Activated T-cell treated with anti-CD3 and anti-CD28 coated beads for 48 hours (primary cell): Measurements from ENCODE around the gene SAA1.
"Not testable (repeated sequence)": the region's sequence is repeated elsewhere in the genome, so short reads cannot be mapped to it uniquely, and the experiment has no call there.

Experiments used
- DNase-seq: peaks from one replicate; pipeline ENCODE4 v3.0.0-alpha.2; 2020; ENCODE audit warnings: low read depth

The SAA1 gene

DNA sequence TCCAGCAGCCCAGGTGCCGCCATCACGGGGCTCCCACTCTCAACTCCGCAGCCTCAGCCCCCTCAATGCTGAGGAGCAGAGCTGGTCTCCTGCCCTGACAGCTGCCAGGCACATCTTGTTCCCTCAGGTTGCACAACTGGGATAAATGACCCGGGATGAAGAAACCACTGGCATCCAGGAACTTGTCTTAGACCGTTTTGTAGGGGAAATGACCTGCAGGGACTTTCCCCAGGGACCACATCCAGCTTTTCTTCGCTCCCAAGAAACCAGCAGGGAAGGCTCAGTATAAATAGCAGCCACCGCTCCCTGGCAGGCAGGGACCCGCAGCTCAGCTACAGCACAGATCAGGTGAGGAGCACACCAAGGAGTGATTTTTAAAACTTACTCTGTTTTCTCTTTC, at the start of gene SAA1:
TSS of gene SAA1 (plus strand) at position 316 of the 400 bp plus-strand sequence. CDS start 624 bp downstream, outside the sequence.
- no peak for DNase-seq

DNA sequence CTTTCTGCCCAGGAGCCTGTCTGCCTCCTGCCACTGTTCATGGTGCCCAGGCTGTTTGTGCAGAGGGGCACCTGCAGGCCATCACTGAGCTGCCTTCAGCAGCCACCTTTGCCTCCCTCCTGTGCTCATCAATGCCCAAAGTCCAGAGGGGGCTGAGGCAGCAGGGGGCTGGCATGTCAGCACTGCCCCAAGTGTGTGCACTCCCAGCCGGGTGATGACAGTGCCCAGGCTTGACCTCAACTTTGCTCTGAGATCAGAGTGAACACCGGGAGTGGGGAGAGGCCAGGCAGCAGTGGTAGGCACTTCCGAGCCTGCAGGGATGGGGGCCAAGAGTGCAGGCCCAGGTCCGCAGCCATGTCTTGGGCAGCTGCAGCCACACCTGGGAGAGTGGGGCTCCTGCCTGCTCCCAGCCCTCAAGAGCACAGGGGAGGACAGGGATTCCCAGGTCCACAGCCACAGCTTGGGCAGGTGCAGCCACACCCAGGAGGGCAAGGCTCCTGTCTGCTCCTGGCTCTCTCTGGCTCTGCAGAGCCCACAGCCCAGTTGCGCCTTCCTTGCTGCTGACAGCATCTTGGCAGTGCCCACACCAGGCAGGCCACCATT, 44.7 kb upstream of the SAA1 start:
- DNase-seq: no peak

DNA sequence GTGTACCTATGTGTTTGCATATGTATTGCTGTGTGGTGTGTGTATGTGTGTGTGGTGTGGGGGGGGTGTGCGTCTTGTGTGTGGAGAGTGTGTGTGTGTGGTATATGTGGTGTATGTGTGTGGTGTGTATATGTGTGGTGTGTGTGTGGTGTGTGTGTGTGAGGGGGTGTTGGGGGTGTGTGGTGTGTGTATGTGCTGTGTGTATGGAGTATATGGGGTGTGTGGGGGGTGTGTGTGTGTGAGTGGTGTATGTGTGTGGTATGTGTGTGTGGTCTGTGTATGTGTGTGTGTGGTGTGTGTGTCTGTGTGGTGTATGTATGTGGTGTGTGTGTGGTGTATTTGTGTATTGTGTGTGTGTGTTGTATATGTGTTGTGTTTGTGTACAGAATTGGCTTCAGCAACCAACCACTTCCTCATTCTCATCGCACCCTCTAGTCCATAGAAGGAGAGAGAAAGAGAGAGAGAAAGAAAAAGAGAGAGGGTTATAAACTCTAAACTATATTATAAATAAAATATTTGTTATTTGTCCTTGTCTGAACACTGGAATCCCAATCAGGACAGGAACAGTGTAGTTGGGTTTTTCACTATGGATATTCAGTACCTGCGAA, 43.1 kb upstream of the SAA1 start:
- no peak for DNase-seq

GRCh38 chr11:18223591-18224387, 42.3 kb upstream of the SAA1 start:
- DNase-seq: no peak

DNA sequence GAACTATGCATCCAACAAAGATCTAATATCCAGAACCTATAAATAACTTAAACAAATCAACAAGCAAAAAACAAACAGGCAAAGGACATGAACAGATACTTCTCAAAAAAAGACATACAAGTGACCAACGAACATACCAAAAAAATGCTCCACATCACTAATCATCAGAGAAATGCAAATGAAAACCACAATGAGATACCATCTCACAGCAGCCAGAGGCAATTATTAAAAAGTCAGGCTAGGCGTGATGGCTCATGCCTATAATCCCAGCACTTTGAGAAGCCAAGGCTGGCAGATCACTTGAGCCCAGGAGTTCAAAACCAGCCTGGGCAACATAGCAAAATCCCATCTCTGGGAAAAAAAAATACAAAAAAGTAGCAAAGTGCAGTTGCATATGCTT, 40.2 kb upstream of the SAA1 start:
- no peak for DNase-seq

- no peak for DNase-seq
Measured at GRCh38 chr11:18229501-18229900, 36.6 kb upstream of the SAA1 start.

- DNase-seq: no peak
Measured at GRCh38 chr11:18230859-18231258, 35.2 kb upstream of the SAA1 start.

GRCh38 chr11:18233912-18234311, 32.2 kb upstream of the SAA1 start:
- DNase-seq: no peak

DNA sequence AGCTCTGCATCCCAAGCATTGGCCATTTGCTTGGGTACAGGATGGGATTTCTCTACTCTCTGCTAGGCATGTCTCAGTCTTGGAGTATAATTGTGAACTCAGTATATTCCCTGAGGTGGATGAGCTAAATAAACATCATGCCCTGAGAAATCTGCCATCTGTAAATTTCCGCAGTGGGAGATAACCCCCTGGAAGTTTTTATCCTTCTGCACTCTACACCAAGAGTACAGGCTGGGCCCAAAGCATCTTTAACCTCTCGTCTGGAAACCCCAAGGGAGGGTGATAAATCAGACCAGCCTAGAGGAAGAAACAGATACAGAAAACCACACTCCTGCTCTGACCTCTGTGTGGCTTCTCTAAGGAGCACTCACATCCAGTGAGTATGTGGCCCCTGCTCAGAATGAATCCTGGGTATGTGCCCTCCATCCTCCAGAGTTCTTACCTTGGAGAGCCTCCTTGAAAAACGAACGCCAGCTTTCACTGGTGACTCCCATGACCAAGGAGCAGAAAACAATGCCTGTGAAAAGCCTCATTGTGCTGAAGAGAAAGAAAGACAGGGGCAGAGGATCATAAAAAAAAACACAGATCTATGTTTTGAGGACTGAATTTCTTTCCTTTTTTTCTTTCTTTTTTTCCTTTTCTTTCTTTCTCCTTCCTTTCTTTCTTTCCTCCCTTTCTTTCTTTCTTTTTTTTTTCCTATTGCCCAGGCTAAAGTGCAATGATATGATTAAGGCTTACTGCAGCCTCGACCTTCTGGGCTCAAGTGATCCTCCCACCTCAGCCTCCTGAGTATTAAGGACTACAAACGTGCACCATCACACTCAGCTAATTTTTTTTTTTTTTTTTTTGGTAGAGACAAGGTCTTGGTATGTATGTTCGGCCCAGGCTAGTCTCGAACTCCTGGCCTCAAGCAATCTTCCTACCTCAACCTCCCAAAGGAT, 30.4 kb upstream of the SAA1 start:
- no peak for DNase-seq

GRCh38 chr11:18236664-18237356, 29.3 kb upstream of the SAA1 start, which contains the start of gene SAA4:
TSS of gene SAA4 (minus strand) at chr11:18236802. CDS start at chr11:18235926, 876 bp downstream.
- no peak for DNase-seq

- no peak for DNase-seq
Measured at GRCh38 chr11:18239655-18240054, 26.4 kb upstream of the SAA1 start.

- DNase-seq: peak; percentile 29
Measured at GRCh38 chr11:18243783-18244362, 22.2 kb upstream of the SAA1 start.

- no peak for DNase-seq
Measured at GRCh38 chr11:18245396-18245795, 20.7 kb upstream of the SAA1 start.

DNA sequence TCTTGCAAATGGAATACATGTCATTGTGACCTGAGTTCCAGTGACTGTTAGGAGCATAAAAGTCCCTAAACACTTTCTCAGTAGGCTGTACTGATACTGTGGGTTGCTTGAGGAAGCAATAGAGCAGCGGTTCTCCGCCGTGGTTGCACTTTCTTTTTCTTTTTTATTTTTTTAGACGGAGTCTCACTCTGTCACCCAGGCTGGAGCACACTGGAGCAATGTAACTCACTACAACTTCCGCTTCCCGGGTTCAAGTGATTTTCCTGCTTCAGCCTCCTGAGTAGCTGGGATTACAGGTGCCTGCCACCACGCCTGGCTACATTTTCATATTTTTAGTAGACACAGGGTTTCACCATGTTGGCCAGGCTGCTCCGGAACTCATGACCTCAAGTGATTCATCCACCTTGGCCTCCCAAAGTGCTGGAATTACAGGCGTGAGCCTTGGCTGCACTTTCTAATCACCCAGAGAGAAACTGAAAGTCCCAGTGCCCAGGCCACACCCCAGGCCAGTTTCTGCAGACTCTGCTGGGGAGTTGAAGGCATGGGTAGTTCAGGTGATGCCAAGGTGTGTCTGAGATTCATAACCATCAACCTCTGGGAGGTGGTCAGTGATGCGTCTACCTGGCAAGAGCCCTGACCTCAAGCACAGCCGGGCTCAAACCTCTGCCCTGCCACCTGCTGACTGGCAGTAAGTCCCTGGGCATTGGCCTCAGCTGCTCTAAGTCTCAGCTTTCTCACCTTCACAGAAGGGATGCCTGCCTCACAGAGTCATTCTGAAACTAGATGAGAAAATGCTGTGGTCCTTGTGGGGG, 19.5 kb upstream of the SAA1 start:
- peak; percentile 10 for DNase-seq

DNA sequence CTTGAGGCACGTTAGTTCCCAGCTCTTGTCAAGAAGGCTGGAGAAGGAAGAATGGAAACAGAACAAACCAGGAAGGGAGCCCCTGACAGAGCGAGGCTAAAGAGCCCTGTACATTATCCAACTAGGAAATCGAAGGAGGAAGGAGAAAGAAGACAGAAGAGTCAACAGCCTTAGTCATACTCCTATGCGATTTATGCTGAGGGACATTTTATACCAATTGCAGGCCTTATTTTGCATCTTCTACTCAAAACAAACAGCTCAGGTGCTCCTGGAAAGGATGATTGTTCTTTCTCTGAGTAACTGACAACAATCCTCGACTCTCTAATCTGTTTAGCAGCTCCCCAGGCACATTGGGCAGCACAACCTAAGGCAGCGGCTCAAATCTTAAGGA, 18.9 kb upstream of the SAA1 start:
- DNase-seq: not testable (repeated sequence)

DNA sequence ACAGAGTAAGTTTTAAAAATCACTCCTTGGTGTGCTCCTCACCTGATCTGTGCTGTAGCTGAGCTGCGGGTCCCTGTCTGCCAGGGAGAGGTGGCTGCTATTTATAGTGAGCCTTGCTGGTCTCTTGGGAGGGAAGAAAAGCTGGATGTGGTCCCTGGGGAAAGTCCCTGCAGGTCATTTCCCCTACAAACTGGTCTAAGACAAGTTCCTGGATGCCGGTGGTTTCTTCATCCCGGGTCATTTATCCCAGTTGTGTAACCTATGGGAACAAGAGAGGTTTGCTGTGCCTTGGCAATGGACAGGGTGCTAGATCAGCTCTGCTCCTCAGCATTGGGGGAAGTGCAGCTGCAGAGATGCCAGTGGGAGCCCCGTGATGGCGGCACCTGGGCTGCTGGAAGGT, 17.5 kb upstream of the SAA1 start, which contains the start of gene SAA2:
TSS of gene SAA2 (minus strand) at position 108 of the 400 bp plus-strand sequence. CDS start 657 bp downstream, outside the sequence.
- DNase-seq: no peak

GRCh38 chr11:18253233-18253632, 12.8 kb upstream of the SAA1 start:
- DNase-seq: no peak

- no peak for DNase-seq
Measured at GRCh38 chr11:18253778-18254338, 12.2 kb upstream of the SAA1 start.

DNA sequence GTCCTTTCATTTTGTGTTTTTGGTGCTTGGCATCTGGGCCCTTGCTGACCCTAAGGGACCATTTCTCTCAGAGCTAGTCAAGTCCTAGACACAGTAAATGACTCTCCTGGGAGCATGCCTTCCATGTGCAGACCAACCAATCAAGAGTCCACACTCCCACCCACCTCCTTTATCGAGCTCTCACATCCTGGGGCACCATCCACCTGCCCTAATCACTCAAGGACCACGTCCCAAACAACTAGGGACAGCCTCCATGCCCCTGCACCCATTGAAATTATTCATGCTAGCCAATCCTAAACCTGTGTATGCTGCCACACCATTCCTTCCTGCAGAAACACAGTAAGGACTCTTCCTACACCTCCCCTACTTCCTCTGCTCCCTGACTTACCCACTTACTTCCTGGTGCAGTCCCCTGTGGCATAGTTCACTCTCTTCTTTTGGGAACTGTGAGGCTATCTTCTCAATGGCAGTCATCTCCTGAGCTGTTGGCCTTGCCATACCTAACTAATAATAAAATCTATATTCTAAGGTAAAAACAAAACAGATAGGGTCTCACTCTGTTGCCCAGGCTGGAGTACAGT, 11.2 kb upstream of the SAA1 start:
- no peak for DNase-seq
